Loucy (cell line): Measurements from ENCODE around the gene CYTH4.

ENCODE experiments used
- EZH2phosphoT487 ChIP-seq: fragments of 200-600 bp; IDR thresholded peaks from 2 replicates; pipeline ENCODE4 v1.6.1; 2018; ENCODE audit warnings: antibody characterized with exemption, mild to moderate bottlenecking, moderate library complexity, borderline replicate concordance
- TF ChIP-seq, protein P1 (sequence below): fragments of 200-600 bp; sonication (generic); conservative IDR thresholded peaks from 2 replicates; pipeline ENCODE4 v1.5.1; 2014; ENCODE audit warnings: mild to moderate bottlenecking, antibody characterized with exemption, low read length

DNA sequence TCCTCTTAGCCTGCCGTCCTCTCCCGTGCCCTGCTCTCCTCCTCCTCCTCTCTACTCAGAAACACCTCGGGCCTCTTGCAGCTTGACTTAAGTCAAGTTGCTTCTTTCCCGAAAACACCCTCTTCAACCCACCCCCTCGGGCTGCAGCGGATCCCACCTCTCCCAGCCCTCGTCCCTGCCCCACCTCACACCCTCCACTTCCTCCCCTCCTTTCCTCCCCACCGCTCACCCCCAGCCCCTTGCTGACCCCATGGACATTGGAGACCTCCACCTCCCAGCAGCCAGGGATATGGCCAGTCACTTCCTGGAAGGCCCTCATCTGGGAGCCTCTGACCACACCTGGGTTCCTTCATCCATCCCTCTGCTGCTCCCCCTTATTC is 8.5 kb upstream of the CYTH4 start:
- TF ChIP-seq, protein P1, sequence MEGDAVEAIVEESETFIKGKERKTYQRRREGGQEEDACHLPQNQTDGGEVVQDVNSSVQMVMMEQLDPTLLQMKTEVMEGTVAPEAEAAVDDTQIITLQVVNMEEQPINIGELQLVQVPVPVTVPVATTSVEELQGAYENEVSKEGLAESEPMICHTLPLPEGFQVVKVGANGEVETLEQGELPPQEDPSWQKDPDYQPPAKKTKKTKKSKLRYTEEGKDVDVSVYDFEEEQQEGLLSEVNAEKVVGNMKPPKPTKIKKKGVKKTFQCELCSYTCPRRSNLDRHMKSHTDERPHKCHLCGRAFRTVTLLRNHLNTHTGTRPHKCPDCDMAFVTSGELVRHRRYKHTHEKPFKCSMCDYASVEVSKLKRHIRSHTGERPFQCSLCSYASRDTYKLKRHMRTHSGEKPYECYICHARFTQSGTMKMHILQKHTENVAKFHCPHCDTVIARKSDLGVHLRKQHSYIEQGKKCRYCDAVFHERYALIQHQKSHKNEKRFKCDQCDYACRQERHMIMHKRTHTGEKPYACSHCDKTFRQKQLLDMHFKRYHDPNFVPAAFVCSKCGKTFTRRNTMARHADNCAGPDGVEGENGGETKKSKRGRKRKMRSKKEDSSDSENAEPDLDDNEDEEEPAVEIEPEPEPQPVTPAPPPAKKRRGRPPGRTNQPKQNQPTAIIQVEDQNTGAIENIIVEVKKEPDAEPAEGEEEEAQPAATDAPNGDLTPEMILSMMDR: no peak
- no peak for TF ChIP-seq EZH2phosphoT487
